HuH-7.5 (cell line): ENCODE data around the gene AGMAT.

Experiments used
- DNase-seq: peaks from one replicate; pipeline ENCODE4 v3.0.0; 2011; ENCODE audit warnings: low spot score

AGMAT gene

GRCh38 chr1:15523104-15524020, 61.5 kb downstream of the AGMAT start:
- DNase-seq, result no peak

- no peak for DNase-seq
Measured at GRCh38 chr1:15522551-15522950, 62.3 kb downstream of the AGMAT start.
